HG02642 (cell line): ENCODE results near the gene DENND11.

ENCODE experiments used
- ATAC-seq: cut with Tn5 transposase; IDR thresholded peaks from one replicate; pipeline ENCODE4 v1.9.1; 2021; ENCODE audit warnings: mild to moderate bottlenecking; ENCODE audit not compliant: unreplicated experiment, poor library complexity

The DENND11 gene

GRCh38 chr7:141688043-141688442 lies 13.9 kb downstream of the DENND11 start:
- no peak for ATAC-seq

GRCh38 chr7:141686670-141687069 lies 15.3 kb downstream of the DENND11 start:
- no peak for ATAC-seq

- ATAC-seq, result no peak
Measured at GRCh38 chr7:141686074-141686473, 15.9 kb downstream of the DENND11 start.

- ATAC-seq, result no peak
Measured at GRCh38 chr7:141685285-141686023, 16.5 kb downstream of the DENND11 start.

GRCh38 chr7:141679014-141679413 lies 23.0 kb downstream of the DENND11 start:
- peak; percentile 50 for ATAC-seq

GRCh38 chr7:141676618-141677017 lies 25.3 kb downstream of the DENND11 start:
- ATAC-seq, result no peak

- no peak for ATAC-seq
Measured at GRCh38 chr7:141675436-141676215, 26.3 kb downstream of the DENND11 start.

- no peak for ATAC-seq
Measured at GRCh38 chr7:141674702-141675101, 27.3 kb downstream of the DENND11 start.

- no peak for ATAC-seq
Measured at GRCh38 chr7:141674171-141674671, 27.7 kb downstream of the DENND11 start.

- ATAC-seq, result no peak
Measured at GRCh38 chr7:141673346-141673745, 28.6 kb downstream of the DENND11 start.

- no peak for ATAC-seq
Measured at GRCh38 chr7:141671705-141672496, 30.1 kb downstream of the DENND11 start.

- no peak for ATAC-seq
Measured at GRCh38 chr7:141668853-141669252, 33.1 kb downstream of the DENND11 start.

- no peak for ATAC-seq
Measured at GRCh38 chr7:141666071-141666470, 35.9 kb downstream of the DENND11 start.

GRCh38 chr7:141665208-141666035 lies 36.5 kb downstream of the DENND11 start:
- no peak for ATAC-seq

- no peak for ATAC-seq
Measured at GRCh38 chr7:141664450-141664849, 37.5 kb downstream of the DENND11 start.

GRCh38 chr7:141663081-141663849 lies 38.7 kb downstream of the DENND11 start:
- ATAC-seq, result no peak

GRCh38 chr7:141660259-141660658 lies 41.7 kb downstream of the DENND11 start:
- no peak for ATAC-seq

- ATAC-seq, result no peak
Measured at GRCh38 chr7:141659501-141659900, 42.5 kb downstream of the DENND11 start.

GRCh38 chr7:141654551-141654950 lies 47.4 kb downstream of the DENND11 start:
- peak; percentile 79 for ATAC-seq
